ENCODE data around the gene ACSL6. TPM values are rescaled to one million over a fixed set of nuclear protein-coding genes. Genes with fewer than 3 reads are reported as not detected.

The ACSL6 gene
- total RNA-seq, 1 experiment from 2014 or later: 4.8 TPM

DNA sequence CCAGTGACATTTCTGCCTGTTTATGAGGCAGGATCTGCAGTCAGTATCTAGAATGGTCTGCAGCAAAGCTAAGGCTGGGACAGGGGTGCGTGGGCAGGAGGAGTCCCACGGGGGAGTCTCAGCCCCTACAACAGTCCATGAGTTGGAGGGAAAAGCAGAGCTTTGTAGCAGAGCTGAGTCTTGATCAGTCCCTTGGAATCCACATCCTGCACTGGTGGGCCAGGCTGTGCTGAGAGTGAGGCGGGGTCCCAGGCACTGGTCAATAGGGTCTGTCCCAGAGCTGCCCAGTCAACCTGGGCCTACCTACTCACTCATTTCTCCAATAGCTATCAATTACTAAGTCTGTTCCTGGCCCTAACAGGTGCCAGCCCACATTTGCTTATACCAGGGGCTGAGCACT lies 5.9 kb downstream of the ACSL6 start (continued):
- TF ChIP-seq HMGXB4 (CRISPR knock-in tag; IDR thresholded peaks at IDR 0.05) (no peak), ZNF281 (CRISPR knock-in tag; IDR thresholded peaks at IDR 0.05) (no peak), ZNF532 (CRISPR knock-in tag; IDR thresholded peaks at IDR 0.05; ENCODE audit: borderline replicate concordance) (no peak), ETV6 (CRISPR knock-in tag; IDR thresholded peaks at IDR 0.05) (no peak), CBFB (CRISPR knock-in tag; IDR thresholded peaks at IDR 0.05; ENCODE audit: low read depth) (no peak), ZNF425 (CRISPR knock-in tag; conservative IDR thresholded peaks at IDR 0.05) (no peak)
- TF ChIP-seq, protein P1, sequence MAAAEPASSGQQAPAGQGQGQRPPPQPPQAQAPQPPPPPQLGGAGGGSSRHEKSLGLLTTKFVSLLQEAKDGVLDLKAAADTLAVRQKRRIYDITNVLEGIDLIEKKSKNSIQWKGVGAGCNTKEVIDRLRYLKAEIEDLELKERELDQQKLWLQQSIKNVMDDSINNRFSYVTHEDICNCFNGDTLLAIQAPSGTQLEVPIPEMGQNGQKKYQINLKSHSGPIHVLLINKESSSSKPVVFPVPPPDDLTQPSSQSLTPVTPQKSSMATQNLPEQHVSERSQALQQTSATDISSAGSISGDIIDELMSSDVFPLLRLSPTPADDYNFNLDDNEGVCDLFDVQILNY (CRISPR knock-in tag; IDR thresholded peaks at IDR 0.05): no peak

- Mint-ChIP-seq H3K9me3 (no peaks in the 10 kb centered on the region), H3K4me1 (peaks cover 38% of the 10 kb centered on the region), H3K4me3 (no peak overlapping the region), H3K27me3 (ENCODE audit: low read depth) (no peaks in the 10 kb centered on the region; the same call in none of the 2 replicates), H3K27ac (no peak overlapping the region; the same call in 1 of the 2 replicates), H3K36me3 (no peaks in the 10 kb centered on the region)
- ATAC-seq (no peak), DNase-seq (ENCODE audit: low spot score) (no peak)
- CTCF ChIA-PET: no interaction called here
- POLR2A ChIA-PET: no interaction called here
- TF ChIP-seq GRHL2 (CRISPR knock-in tag; IDR thresholded peaks at IDR 0.05; ENCODE audit: insufficient replicate concordance, severe bottlenecking) (no peak), ZBTB43 (CRISPR knock-in tag; IDR thresholded peaks at IDR 0.05) (no peak), HMGXB4 (CRISPR knock-in tag; IDR thresholded peaks at IDR 0.05) (no peak), NR1H2 (CRISPR knock-in tag; IDR thresholded peaks at IDR 0.05) (no peak), SMAD3 (CRISPR knock-in tag; IDR thresholded peaks at IDR 0.05; ENCODE audit: borderline replicate concordance) (no peak), ERG (CRISPR knock-in tag; IDR thresholded peaks at IDR 0.05) (no peak)
- TF ChIP-seq, protein P2, sequence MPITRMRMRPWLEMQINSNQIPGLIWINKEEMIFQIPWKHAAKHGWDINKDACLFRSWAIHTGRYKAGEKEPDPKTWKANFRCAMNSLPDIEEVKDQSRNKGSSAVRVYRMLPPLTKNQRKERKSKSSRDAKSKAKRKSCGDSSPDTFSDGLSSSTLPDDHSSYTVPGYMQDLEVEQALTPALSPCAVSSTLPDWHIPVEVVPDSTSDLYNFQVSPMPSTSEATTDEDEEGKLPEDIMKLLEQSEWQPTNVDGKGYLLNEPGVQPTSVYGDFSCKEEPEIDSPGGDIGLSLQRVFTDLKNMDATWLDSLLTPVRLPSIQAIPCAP (CRISPR knock-in tag; IDR thresholded peaks at IDR 0.05): no peak
Observed at GRCh38 chr5:132003982-132004381, 7.5 kb downstream of the ACSL6 start.
